A549 (cell line): ENCODE results near the gene TRAPPC2L. TPM values are rescaled to one million over a fixed set of nuclear protein-coding genes. Genes with fewer than 3 reads are reported as not detected.

Source experiments
- ATAC-seq, 2 experiments: fragments of 200-7000 bp in 1 of 2; fragments of >200 bp in 1 of 2; cut with Nextera tagmentation in 1 of 2; cut with Tn5 transposase in 1 of 2; 3 replicates each; pipeline versions ENCODE4 v1.8.0 to v1.9.1; 2018 to 2020; ENCODE audit warnings: mild to moderate bottlenecking in 1 of 2, moderate library complexity in 1 of 2
- CTCF ChIA-PET: fragments of 300-600 bp; sonication (Branson Sonifier 250); formaldehyde crosslinking; extraction: SDS; loops from one replicate; lab custom pipeline; 2021; ENCODE audit warnings: antibody characterized with exemption, inconsistent platforms; lab: Yijun Ruan, JAX
- POLR2A ChIA-PET: fragments of 350-600 bp; formaldehyde crosslinking; extraction: SDS; loops from one replicate; lab custom pipeline; 2021; ENCODE audit warnings: antibody characterized with exemption, inconsistent platforms; lab: Yijun Ruan, JAX
- DNase-seq, 2 experiments: peaks; one replicate each; pipeline versions ENCODE4 v3.0.0 to v3.0.0-alpha.2; 2011 to 2016; ENCODE audit warnings: low read depth in 1 of 2, low spot score in 1 of 2
- FAIRE-seq: peaks from 2 replicates; lab custom pipeline; 2011; peaks lifted over from hg19 to GRCh38; lab: Jason Lieb, UNC
- H3K27ac ChIP-seq, 2 experiments: fragments of >200 bp; sonication (Bioruptor Twin); formaldehyde crosslinking; 3 replicates each; pipeline ENCODE4 v1.5.1; 2016 to 2017
- H3K4me1 ChIP-seq: fragments of >200 bp; sonication (Bioruptor Twin); formaldehyde crosslinking; 3 replicates; pipeline ENCODE4 v1.6.1; 2016
- H3K4me2 ChIP-seq: fragments of >200 bp; sonication (Bioruptor Twin); formaldehyde crosslinking; 3 replicates; pipeline ENCODE4 v1.6.1; 2016
- H3K4me3 ChIP-seq: fragments of >200 bp; sonication (Bioruptor Twin); formaldehyde crosslinking; 3 replicates; pipeline ENCODE4 v1.5.1; 2016
- H3K9me3 ChIP-seq: fragments of >200 bp; sonication (Bioruptor Twin); formaldehyde crosslinking; 3 replicates; pipeline ENCODE4 v1.6.1; 2016
- BCL3 ChIP-seq: fragments of >200 bp; sonication (Bioruptor Twin); formaldehyde crosslinking; IDR thresholded peaks from 3 replicates; pipeline ENCODE4 v1.6.1; 2016
- BHLHE40 ChIP-seq: IDR thresholded peaks from 2 replicates; pipeline ENCODE4 v1.6.1; 2012; ENCODE audit warnings: low read depth, low read length, inconsistent platforms
- CBX2 ChIP-seq: fragments of 200-600 bp; sonication (generic); IDR thresholded peaks from 2 replicates; pipeline ENCODE4 v1.6.1; 2016; ENCODE audit warnings: low read depth, mild to moderate bottlenecking, borderline replicate concordance
- CBX8 ChIP-seq: fragments of 200-600 bp; sonication (generic); IDR thresholded peaks from 2 replicates; pipeline ENCODE4 v1.6.1; 2016
- CTCF ChIP-seq: fragments of >200 bp; sonication (Bioruptor Twin); formaldehyde crosslinking; IDR thresholded peaks from 3 replicates; pipeline ENCODE4 v1.5.1; 2016
- EHMT2 ChIP-seq: fragments of 200-600 bp; sonication (generic); IDR thresholded peaks from 2 replicates; pipeline ENCODE4 v1.6.1; 2016; ENCODE audit warnings: antibody characterized with exemption, low read depth, mild to moderate bottlenecking, moderate library complexity
- ELK1 ChIP-seq: fragments of 150-350 bp; IDR thresholded peaks from 2 replicates; pipeline ENCODE4 v1.6.1; 2014; ENCODE audit warnings: low read depth, mild to moderate bottlenecking, low read length
- EP300 ChIP-seq, 2 experiments: fragments of >200 bp; sonication (Bioruptor Twin); formaldehyde crosslinking; IDR thresholded peaks; 2 replicates in 1 of 2; 3 replicates in 1 of 2; pipeline ENCODE4 v1.6.1; 2016 to 2017
- FOSB ChIP-seq: fragments of 250-450 bp; sonication (Bioruptor Pico); IDR thresholded peaks from 2 replicates; pipeline ENCODE4 v1.5.0; 2020; ENCODE audit warnings: mild to moderate bottlenecking, moderate library complexity
- FOSL2 ChIP-seq, 2 experiments: fragments of 450-650 bp in 1 of 2; fragments of >200 bp in 1 of 2; sonication (Bioruptor Twin) in 1 of 2; formaldehyde crosslinking; IDR thresholded peaks; 2 replicates each; pipeline versions ENCODE4 v1.5.0 to v1.6.1; 2016 to 2020; ENCODE audit warnings: mild to moderate bottlenecking in 1 of 2, moderate library complexity in 1 of 2
- FOXS1 ChIP-seq: fragments of 250-450 bp; sonication (Bioruptor Pico); IDR thresholded peaks from 2 replicates; pipeline ENCODE4 v1.5.0; 2020; ENCODE audit warnings: mild to moderate bottlenecking, moderate library complexity
- GATA3 ChIP-seq: IDR thresholded peaks from 2 replicates; pipeline ENCODE4 v1.6.1; 2012; ENCODE audit warnings: borderline replicate concordance
- HOXA7 ChIP-seq: fragments of 250-450 bp; sonication (Bioruptor Pico); IDR thresholded peaks from 2 replicates; pipeline ENCODE4 v1.5.0; 2020; ENCODE audit warnings: mild to moderate bottlenecking, moderate library complexity
- JUN ChIP-seq, 2 experiments: fragments of >200 bp; sonication (Bioruptor Twin); formaldehyde crosslinking; IDR thresholded peaks; 2 replicates in 1 of 2; 3 replicates in 1 of 2; pipeline ENCODE4 v1.6.1; 2016 to 2017
- JUNB ChIP-seq: fragments of >200 bp; sonication (Bioruptor Twin); formaldehyde crosslinking; IDR thresholded peaks from 2 replicates; pipeline ENCODE4 v1.6.1; 2016
- MAFK ChIP-seq: fragments of 450-650 bp; IDR thresholded peaks from 2 replicates; pipeline ENCODE4 v1.6.1; 2014; ENCODE audit not compliant: partially characterized antibody
- MAX ChIP-seq: IDR thresholded peaks from 2 replicates; pipeline ENCODE4 v1.6.1; 2012
- NPAS2 ChIP-seq: fragments of 250-450 bp; sonication (Bioruptor Pico); IDR thresholded peaks from 2 replicates; pipeline ENCODE4 v1.8.0; 2022; ENCODE audit warnings: mild to moderate bottlenecking, moderate library complexity, borderline replicate concordance
- PBX3 ChIP-seq: IDR thresholded peaks from 2 replicates; pipeline ENCODE4 v1.6.1; 2012
- PHF8 ChIP-seq: fragments of 200-600 bp; sonication (generic); IDR thresholded peaks from 2 replicates; pipeline ENCODE4 v1.6.1; 2016; ENCODE audit warnings: low read depth, mild to moderate bottlenecking, antibody characterized with exemption, moderate library complexity, borderline replicate concordance
- POLR2AphosphoS2 ChIP-seq: conservative IDR thresholded peaks from 2 replicates; pipeline ENCODE4 v1.6.1; 2012; ENCODE audit warnings: low read length, improper control_type of control experiment, inconsistent platforms
- RNF2 ChIP-seq: fragments of 200-600 bp; sonication (generic); IDR thresholded peaks from 2 replicates; pipeline ENCODE4 v1.6.1; 2016; ENCODE audit warnings: low read depth, mild to moderate bottlenecking, antibody characterized with exemption, moderate library complexity, borderline replicate concordance
- SREBF2 ChIP-seq: fragments of 450-650 bp; IDR thresholded peaks from 2 replicates; pipeline ENCODE4 v1.6.1; 2014; ENCODE audit warnings: mild to moderate bottlenecking, moderate library complexity
- USF2 ChIP-seq: fragments of 450-650 bp; IDR thresholded peaks from 2 replicates; pipeline ENCODE4 v1.6.1; 2014; ENCODE audit warnings: antibody characterized with exemption
- ZC3H11A ChIP-seq: fragments of 450-650 bp; IDR thresholded peaks from 2 replicates; pipeline ENCODE4 v1.6.1; 2014; ENCODE audit warnings: antibody characterized with exemption, mild to moderate bottlenecking
- ZSCAN20 ChIP-seq: fragments of 250-450 bp; sonication (Bioruptor Pico); IDR thresholded peaks from 2 replicates; pipeline ENCODE4 v1.8.0; 2022; ENCODE audit warnings: mild to moderate bottlenecking, moderate library complexity
- WGBS: methylation state at CpG from one replicate; pipeline ENCODE4 v1.1.6; 2017; ENCODE audit errors: missing lambda C conversion rate; 5-methylcytosine and 5-hydroxymethylcytosine counted together
- polyA plus RNA-seq, 4 experiments: library from polyadenylated mRNA; depleted of rRNA in 3 of 4; stranded (reverse); fragments of >200 nt; fragmentation: RNase III in 1 of 4; extraction: RNeasy Plus Mini Kit Qiagen cat#74134 plus additional on column Dnase treatment in 1 of 4; gene quantifications; 2 replicates in 3 of 4; 3 replicates in 1 of 4; pipeline ENCODE4 v1.2.3, GENCODE V29; 2011 to 2017

The TRAPPC2L gene
- polyA plus RNA-seq, 2 of the 4 experiments (the other 2 are of a cell fraction) = 70.3 to 80.2 TPM

- CTCF ChIA-PET = interaction anchor here (1.1 to 1.2 kb wide), 2 partner anchors 27 to 126 kb away, joined by 3 read pairs; no protein-coding TSS in a partner anchor
- Histone ChIP-seq H3K4me2 (no peak overlapping the region), H3K4me3 (no peak overlapping the region), H3K9me3 (no peaks in the 10 kb centered on the region), H3K27ac (no peak overlapping the region), H3K4me1 (peaks cover 5% of the 10 kb centered on the region; the same call in 2 of the 3 replicates)
- FAIRE-seq = no peak
- no peak for ATAC-seq
- TF ChIP-seq POLR2AphosphoS2 (no peak), CTCF (no peak), MAX (no peak), EP300 (IDR thresholded peaks at IDR 0.05) (no peak), FOXS1 (CRISPR knock-in tag) (no peak), JUN (IDR thresholded peaks at IDR 0.05) (no peak), EHMT2 (no peak), PHF8 (no peak), GATA3 (no peak), USF2 (no peak), BHLHE40 (no peak), CBX2 (no peak), MAFK (no peak), RNF2 (no peak), FOSB (CRISPR knock-in tag) (no peak), PBX3 (no peak), ELK1 (no peak)
- no peak for DNase-seq
- 90% methylated on average over 25 of the region's 25 CpGs for WGBS
- POLR2A ChIA-PET = interaction anchor here (0.7 kb wide), 1 partner anchor 253 kb away, joined by 4 read pairs; no protein-coding TSS in a partner anchor
Measured at GRCh38 chr16:88862968-88863367, 6.0 kb downstream of the TRAPPC2L start.

- no peak for FAIRE-seq
- DNase-seq = no peak
- Histone ChIP-seq H3K4me1 (no peaks in the 10 kb centered on the region; the same call in 2 of the 3 replicates), H3K9me3 (no peaks in the 10 kb centered on the region), H3K4me2 (no peak overlapping the region), H3K4me3 (no peak overlapping the region), H3K27ac (no peak overlapping the region)
- TF ChIP-seq HOXA7 (CRISPR knock-in tag) = no peak
- no peak for TF ChIP-seq ZC3H11A
- TF ChIP-seq ZSCAN20 (CRISPR knock-in tag) = no peak
- no peak for TF ChIP-seq CBX8
- TF ChIP-seq JUNB = no peak
- TF ChIP-seq RNF2 = no peak
- TF ChIP-seq SREBF2 = no peak
- no peak for TF ChIP-seq BCL3
- TF ChIP-seq NPAS2 (CRISPR knock-in tag) = no peak
- no peak for TF ChIP-seq FOSL2 (IDR thresholded peaks at IDR 0.05)
- TF ChIP-seq FOSL2 (CRISPR knock-in tag; IDR thresholded peaks at IDR 0.05) = no peak
- no peak for TF ChIP-seq EHMT2
- ChIA-PET CTCF (interaction anchor here (1.0 to 1.2 kb wide), 3 partner anchors 27 to 126 kb away, joined by 3 to 4 read pairs (median 3); partner anchors contain the start of gene APRT), POLR2A (no interaction called here)
- ATAC-seq = no peak
- WGBS = 71% methylated on average over 11 of the region's 13 CpGs
Measured at GRCh38 chr16:88863426-88863825, 6.5 kb downstream of the TRAPPC2L start.
